GM12891 (cell line): ENCODE results near the gene MYO15A.

Source experiments
- POLR2AphosphoS5 ChIP-seq: IDR thresholded peaks from 2 replicates; pipeline ENCODE4 v1.6.1; 2011; ENCODE audit warnings: low read depth, low read length, control low read depth
- TAF1 ChIP-seq: IDR thresholded peaks from 2 replicates; pipeline ENCODE4 v1.6.1; 2011; ENCODE audit warnings: low read depth, low read length, control low read depth

- no peak for TF ChIP-seq POLR2AphosphoS5
- no peak for TF ChIP-seq TAF1
These were observed 14.1 kb upstream of the MYO15A start for GRCh38 chr17:18094409-18094807.
